NCI-H510A (cell line): ENCODE data around the gene ABCA2.

Experiments used
- DNase-seq: peaks from one replicate; lab custom pipeline; 2025; lab: John Stamatoyannopoulos, UW

The ABCA2 gene

DNA sequence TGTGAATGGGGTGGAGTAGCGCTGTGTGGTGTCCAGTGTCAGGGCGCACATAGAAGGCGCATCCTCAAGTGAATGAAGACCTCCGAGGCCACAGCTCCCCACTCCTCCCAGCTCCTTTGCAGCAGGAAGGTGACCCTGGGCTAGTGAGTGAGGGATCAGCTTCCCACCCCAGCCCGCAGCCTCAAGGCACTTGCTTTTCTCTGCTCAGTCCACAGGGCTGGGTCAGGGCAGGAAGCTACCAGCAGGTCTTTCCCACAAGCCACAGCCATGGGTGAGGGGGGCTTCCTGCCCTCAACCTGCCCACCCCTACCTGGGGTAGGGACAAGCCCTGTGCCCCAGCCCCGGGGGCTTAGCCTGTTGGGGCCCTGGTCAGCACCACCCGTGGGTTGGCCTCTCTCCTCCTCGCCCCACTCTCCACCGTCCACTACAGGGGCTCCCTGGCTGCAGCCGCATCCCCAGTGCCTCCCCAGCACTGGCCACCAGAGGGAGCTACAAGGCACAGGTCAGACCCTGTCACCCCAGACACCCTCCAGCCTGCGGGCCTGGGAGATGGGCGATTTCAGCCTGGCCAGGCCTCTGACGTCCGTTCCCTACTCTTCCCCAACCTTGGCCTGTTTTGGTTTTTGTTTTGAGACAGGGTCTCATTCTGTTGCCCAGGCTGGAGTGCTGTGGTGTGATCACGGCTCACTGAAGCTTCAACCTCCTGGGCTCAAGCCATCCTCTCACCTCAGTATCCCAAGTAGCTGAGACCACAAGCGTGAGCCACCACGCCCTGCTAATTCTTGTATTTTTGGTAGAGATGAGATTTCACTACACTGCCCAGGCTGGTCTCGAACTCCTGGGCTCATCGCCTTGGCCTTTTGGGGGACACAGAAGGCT lies 1.3 kb upstream of the ABCA2 start:
- no peak for DNase-seq

DNA sequence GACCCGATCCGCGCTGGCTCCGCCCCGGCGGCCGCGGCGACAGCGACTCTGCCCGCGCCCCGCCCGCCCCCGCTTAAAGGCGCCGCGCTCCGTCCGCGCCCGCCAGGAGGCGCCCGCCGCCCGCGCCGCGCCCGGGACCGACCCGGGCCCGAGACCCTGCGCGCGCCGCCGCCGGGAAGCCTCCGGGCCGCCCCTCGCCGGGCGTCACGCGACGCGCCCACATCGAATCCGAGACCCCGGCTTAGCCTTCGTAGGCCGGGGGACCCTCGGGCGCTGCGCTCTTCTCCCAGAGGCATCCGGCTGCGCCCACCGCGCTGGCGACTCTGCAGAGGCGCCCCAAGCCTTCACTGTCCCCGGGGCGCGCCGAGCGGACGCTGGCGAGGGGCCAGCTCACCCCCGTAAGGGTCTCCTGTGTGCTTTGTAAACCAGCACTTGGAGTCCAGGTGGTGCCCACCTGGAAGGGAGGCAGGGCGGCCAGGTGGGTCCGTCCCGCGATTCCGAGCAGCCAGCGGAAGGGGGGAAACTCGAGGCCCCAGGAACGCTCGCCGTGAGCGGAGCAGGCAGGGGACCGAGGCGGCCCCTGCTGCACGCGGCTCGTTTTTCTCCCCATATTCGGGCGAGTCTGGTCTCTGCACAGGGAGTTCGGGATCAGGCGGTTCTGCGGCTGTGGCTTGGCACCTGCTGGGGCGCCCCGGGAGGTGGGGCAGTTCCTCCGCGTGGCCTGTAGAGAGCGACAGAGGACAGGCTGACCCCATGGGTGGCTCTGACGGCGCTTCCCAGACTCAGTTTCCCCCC lies 423 bp upstream of the ABCA2 start:
- peak; percentile 65 for DNase-seq

DNA sequence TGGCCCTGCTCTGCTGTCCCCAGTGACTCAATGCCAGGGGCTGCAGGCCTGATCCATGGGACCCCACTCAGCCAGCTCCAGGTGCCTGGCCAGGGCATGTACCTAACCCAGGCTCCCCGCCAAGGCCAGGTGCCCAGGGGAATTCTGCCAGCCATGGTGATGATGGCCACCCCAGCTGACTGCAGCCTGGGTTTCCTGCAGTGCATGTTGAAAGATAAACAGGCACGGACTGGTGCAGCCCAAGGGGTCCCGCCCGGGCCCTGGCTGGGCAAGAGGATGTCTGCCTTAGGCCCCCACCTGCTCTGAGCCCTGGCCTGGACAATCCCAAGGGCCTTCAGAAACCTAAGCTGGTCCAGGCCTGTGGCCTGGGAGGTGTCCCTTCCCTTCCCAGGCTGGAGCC lies 1.2 kb downstream of the ABCA2 start:
- no peak for DNase-seq

DNA sequence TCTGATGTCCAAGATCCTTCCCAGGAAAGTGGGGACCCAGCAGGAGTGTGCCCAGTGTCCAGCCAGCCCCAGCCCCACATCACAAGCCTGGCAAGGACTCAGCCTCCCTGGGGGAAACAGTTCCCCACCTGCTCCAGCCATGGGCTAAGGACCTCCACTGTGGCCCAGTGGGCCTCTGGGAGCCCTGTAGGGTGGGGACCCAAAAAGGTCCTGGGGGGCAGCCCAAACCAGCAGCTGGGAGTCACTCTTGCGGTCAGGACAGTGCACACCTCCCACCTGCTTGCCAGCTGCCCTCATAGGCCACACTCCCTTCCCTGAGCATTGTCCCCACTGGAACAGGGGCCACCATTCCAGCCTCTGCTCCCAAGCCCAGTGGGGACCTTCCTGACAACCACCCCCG lies 1.7 kb downstream of the ABCA2 start:
- no peak for DNase-seq

DNA sequence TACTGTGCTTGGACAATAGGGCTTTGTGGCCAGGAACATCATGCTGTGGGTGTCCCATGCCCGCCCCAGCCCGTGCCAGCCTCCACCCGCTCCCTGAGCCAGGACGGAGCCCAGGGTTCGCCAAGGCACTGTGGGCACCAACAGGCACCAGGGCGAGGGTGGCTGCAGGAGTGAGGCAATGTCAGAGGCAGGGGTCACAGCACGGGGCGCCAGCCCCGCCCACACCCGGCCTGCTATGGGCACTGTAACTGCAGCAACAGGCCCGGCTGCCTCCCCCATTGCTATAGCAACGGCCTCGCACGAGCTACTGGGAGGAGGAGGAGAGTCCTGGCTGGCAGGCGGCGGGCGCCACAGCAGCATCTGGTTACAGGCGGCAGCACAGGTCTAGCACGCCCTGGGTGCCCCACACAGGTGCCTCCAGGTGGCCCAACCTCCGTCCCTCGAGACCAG lies 2.5 kb downstream of the ABCA2 start:
- peak; percentile 96 for DNase-seq

- no peak for DNase-seq
Measured at GRCh38 chr9:137023583-137023991, 4.5 kb downstream of the ABCA2 start.

DNA sequence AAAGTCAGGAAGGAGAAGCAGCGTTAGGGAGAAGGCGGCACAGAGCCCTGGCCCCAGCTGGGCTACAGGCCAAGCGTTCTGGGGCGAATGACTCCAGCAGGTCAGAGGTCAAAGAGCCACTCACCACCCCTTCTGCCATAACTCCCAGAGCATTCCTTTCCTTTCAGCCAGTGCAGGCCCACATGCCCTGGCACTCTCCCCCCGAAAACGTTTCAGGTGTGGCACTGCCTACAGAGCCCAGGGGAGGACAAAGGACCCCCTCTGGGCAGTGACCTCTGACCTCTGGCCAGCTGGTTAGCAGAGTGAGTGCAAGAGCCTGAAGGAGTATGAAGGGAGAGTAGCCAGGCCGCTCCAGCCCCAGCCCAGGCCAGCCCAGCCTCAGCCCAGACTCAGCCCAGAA lies 4.9 kb downstream of the ABCA2 start:
- DNase-seq, result no peak

GRCh38 chr9:137022662-137023008 lies 5.4 kb downstream of the ABCA2 start:
- DNase-seq, result no peak

DNA sequence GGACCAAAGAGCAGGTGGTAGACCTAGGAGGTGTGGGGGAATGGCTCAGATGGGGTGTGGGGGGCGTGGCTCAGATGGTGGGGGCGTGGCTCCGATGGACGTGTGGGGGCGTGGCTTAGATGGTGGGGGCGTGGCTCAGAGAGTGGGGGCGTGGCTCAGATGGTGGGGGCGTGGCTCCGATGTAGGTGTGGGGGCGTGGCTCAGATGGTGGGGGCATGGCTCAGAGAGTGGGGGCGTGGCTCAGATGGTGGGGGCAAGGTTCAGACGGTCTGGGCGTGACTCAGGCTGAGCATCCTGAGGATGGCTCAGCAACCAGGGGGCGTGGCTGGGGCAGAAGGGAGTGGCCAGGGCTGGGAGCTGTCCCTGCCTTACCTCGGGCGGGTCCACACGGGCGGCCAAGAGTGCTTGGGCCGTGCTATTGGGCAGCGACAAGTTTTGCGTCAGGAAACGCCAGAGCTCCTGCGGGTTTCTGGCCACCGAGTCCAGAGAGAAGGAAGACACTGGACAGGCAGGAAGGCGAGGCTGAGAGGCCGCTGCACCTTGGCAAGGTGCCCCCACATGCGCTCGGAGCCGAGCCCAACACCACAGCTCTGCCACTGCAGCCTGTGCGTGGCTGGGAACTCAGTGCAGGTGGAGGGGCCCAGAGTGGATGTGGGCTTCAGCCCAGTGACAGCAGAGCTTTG lies 5.9 kb downstream of the ABCA2 start:
- no peak for DNase-seq

DNA sequence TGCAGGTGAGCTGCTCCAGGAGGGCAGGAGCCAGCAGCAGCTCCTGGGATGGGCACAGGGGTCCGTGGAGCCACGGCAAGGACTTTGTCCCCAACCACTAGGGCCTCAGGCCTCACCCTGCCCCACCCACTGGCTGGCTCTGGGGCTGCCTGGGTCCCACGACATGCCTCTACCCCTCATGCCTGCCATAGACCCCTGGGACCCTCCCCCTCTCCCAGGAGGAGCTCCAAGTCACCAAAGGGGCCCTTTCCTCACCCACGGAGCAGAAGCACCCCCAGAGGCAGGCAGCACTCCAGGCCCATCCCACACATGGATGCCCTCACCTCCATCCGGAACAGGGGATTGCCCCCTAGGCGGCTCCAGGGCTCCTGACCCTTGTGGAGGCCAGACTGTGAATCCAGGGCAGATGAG lies 6.5 kb downstream of the ABCA2 start:
- no peak for DNase-seq

DNA sequence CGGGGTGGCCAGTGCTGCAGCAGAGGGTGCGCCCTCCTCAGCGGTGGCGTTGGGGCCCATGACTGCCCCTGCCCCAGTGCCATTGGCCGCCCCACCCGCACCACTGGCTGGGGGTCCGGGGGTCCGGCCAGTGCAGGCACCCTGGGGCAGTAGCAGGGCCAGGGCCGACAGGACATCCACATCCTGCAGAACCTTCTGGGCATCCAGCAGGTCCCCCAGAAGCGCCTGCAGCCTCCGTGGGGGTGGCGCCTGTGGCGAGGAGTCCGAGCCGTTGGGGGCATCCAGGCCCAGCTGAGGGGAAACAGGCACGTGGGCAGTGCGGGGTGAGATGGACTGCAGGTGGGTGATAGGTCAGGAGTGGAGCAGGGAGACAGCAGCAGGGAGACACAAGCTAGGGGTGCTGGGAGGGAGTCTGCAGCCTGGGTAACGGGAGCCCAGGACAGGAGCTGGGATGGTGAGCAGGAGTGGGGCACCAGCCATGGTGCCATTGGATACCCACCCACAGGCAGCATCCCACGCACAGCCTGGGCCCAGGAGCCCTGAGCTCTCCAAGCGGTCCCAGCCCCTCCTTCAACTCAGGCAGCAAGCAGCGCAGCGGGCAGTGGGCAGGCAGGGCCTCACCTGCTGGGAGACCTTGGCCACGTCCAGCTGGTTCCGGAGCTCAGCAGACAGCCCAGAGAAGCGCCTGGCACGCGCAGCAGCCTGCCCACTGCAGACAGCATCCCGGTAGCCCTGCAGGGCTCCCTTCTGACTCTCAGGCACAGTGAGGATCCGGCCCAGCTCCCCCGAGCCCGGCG lies 7.1 kb downstream of the ABCA2 start:
- no peak for DNase-seq

DNA sequence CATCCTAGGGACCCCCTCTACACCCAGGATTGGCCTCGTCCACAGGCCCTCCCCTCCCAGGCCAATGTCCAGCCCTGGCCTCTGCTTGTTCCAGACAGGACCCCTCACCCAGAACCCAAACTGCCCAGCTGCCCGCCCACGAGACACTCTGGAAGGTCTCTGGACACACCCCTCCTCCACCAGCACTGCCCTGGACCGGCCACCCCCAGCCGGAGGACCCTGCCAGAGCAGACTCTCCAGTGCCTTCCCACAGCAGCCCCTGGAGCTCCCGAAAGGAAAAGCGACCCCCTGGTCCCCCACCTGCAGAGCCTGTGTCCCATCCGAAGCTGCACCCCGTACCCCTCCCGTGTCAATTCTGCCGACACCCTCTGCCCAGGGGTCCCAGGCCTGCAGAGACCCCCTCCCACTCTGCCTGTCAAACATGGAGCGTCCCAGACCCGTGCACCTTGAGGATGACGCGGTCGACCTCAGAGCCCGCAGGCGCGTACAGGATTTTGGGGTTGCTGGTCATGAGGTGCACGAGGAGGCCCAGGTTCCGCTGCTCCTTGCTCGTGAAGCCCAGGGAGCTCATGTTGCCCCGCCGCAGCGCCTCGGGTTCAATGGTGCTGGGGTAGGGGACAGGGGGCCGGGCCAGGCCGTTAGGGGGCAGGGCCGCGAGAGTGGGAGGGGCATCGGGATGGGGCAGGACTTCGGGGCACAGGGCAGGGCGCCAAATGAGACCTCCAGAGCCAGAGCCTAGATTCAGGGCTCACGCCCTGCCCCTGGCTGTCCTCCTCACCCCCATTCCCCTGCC lies 8.0 kb downstream of the ABCA2 start:
- DNase-seq, result no peak

GRCh38 chr9:137018761-137019559 lies 9.1 kb downstream of the ABCA2 start:
- no peak for DNase-seq

- DNase-seq, result no peak
Measured at GRCh38 chr9:137017791-137018497, 10.1 kb downstream of the ABCA2 start.

- no peak for DNase-seq
Measured at GRCh38 chr9:137017071-137017470, 11.0 kb downstream of the ABCA2 start.

GRCh38 chr9:137016436-137016835 lies 11.6 kb downstream of the ABCA2 start:
- DNase-seq, result no peak

GRCh38 chr9:137015976-137016375 lies 12.1 kb downstream of the ABCA2 start:
- no peak for DNase-seq

- no peak for DNase-seq
Measured at GRCh38 chr9:137015540-137015930, 12.5 kb downstream of the ABCA2 start.

DNA sequence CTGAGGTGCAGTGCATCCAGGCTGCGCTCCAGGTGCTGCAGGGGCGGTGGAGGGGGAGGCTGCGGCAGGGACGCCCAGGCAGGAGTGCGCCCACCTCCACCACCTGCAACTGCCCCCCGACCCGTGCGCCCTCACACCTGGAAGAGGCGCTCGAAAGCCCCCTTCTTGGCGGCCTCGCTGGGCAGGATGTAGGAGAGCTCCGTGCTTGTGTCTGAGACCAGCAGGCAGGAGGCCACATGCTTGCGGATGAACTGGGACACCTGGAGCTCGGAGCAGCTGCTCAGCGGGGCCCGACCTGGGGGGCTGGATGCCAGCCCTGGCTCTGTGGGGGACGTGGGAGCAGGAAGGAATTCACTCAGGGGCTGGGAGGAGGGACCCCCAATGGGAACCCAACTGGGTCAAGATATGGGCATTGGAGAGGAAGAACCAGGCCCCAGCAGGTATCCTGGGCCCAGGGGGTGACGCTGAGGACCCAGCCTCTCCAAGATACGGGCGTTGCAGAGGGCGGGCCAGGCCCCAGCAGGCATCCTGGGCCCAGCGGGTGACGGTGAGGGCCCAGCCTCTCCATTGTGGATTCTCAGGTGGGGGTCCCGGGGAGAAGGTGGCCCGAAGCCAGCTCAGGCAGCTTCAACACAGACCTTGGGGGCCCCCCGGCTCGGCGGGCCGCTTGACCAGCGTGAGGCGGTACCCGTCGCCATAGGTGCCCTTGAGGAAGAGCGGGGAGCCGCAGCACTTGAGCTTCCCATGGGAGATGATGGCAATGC lies 13.1 kb downstream of the ABCA2 start:
- no peak for DNase-seq
